Activated T-cell treated with anti-CD3 and anti-CD28 coated beads, Interleukin-2, amount 50 U/mL, for 72 hours (primary cell): Measurements from ENCODE around the gene KLF7. TPM values are rescaled to one million over a fixed set of nuclear protein-coding genes. Genes with fewer than 3 reads are reported as not detected.

ENCODE experiments used
- ATAC-seq, 2 donors: fragments of 150-1000 bp; cut with Tn5 transposase; replicated peaks in 1 of 2; 2 replicates each; pipeline ENCODE4 v1.10.0; 2021; ENCODE audit warnings: moderate library complexity in 2 of 2, mild to moderate bottlenecking in 1 of 2
- DNase-seq, 2 donors: peaks; one replicate each; pipeline ENCODE4 v3.0.0; 2021 to 2022; ENCODE audit warnings: mixed read lengths in 1 of 2
- H3K27ac Mint-ChIP-seq: one replicate; pipeline ENCODE4 v1.8.0; 2022; ENCODE audit warnings: mild to moderate bottlenecking, moderate library complexity, mixed read lengths
- H3K27me3 Mint-ChIP-seq: one replicate; pipeline ENCODE4 v1.8.0; 2022; ENCODE audit warnings: low read depth, mixed read lengths
- H3K36me3 Mint-ChIP-seq, 2 donors: one replicate each; pipeline ENCODE4 v1.8.0; 2022; ENCODE audit warnings: mixed read lengths in 2 of 2, mild to moderate bottlenecking in 1 of 2; ENCODE audit not compliant: insufficient read depth in 2 of 2
- H3K4me1 Mint-ChIP-seq: one replicate; pipeline ENCODE4 v1.8.0; 2022; ENCODE audit warnings: low read depth, mixed read lengths
- H3K4me3 Mint-ChIP-seq, 2 donors: one replicate each; pipeline ENCODE4 v1.8.0; 2022; ENCODE audit warnings: mild to moderate bottlenecking in 2 of 2, mixed read lengths in 2 of 2, moderate library complexity in 2 of 2
- H3K9me3 Mint-ChIP-seq, 2 donors: one replicate each; pipeline ENCODE4 v1.8.0; 2022; ENCODE audit warnings: mixed read lengths in 2 of 2
- total RNA-seq, 2 donors: library from RNA; stranded (reverse); gene quantifications; one replicate each; pipeline ENCODE4 v1.2.3, GENCODE V29; 2022

KLF7 gene
- total RNA-seq, 2 donors from 2014 or later = 31.2 to 43.4 TPM

DNA sequence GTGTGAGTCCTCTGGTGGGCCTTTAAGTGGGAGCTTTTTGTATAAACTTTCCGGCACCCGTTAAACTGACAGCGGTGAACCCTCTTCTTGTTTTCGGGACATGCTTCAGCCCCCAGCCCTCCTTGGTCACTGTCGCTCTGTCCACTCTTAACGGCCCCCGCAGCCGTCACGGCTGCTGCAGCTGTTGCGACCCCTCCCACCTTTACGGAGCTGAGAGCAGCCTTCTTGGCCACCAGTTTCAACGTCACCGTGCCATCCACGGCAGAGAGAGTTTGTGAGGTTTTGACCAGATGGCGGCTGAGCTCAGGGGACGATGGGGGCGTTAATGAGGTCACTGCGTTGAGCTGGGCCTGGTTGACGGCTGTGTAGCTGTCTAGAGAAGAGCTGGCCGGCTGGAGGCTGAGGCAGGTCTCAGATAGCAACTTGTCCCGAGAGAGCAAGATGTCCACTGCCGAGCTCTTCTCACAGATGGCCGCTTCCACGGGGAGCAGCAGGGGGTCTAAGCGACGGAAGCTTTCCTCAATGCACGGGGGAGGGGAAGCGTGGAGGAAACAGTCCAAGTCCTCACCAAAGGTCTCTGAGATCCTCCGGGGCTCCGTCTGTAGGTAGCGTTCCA, 41.9 kb downstream of the KLF7 start:
- H3K36me3 Mint-ChIP-seq = peaks cover 4 to 6% of the 10 kb centered on the region in 2 donors
- DNase-seq (no peak), ATAC-seq (no peak)
- H3K27me3 Mint-ChIP-seq = no peaks in the 10 kb centered on the region
- H3K27ac Mint-ChIP-seq = no peak overlapping the region
- H3K4me1 Mint-ChIP-seq = peaks cover 69% of the 10 kb centered on the region
- peak overlapping the region; percentile 21 to 55 for H3K4me3 Mint-ChIP-seq
- no peaks in the 10 kb centered on the region for H3K9me3 Mint-ChIP-seq

DNA sequence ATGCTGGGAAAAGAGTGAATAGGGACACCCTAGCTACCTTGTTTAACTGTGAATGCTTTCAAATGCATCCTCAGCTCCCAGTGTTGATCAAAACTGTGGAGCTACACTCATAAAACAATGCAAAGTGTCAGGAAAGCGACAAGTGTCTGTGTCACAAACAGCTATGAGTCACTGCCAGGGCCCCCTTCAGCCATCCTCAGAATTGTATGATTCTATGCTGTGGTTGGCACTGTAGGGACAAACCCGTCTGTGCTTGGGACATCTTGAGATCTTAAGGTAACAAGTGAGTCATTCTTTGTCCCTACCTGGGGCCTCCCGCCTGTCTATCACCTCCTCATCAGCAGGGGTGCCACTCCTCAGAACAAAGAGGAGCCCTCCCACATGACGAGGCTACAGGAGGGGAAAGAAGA, 42.4 kb downstream of the KLF7 start:
- H3K4me3 Mint-ChIP-seq = peak overlapping the region; percentile 55 to 70
- peaks cover 4% of the 10 kb centered on the region in 2 donors for H3K36me3 Mint-ChIP-seq
- H3K27ac Mint-ChIP-seq = peak overlapping the region; percentile 25
- ATAC-seq = peak; percentile 99
- no peaks in the 10 kb centered on the region for H3K27me3 Mint-ChIP-seq
- no peaks in the 10 kb centered on the region for H3K9me3 Mint-ChIP-seq
- peaks cover 69% of the 10 kb centered on the region for H3K4me1 Mint-ChIP-seq
- DNase-seq = peak; percentile 68 to 85

DNA sequence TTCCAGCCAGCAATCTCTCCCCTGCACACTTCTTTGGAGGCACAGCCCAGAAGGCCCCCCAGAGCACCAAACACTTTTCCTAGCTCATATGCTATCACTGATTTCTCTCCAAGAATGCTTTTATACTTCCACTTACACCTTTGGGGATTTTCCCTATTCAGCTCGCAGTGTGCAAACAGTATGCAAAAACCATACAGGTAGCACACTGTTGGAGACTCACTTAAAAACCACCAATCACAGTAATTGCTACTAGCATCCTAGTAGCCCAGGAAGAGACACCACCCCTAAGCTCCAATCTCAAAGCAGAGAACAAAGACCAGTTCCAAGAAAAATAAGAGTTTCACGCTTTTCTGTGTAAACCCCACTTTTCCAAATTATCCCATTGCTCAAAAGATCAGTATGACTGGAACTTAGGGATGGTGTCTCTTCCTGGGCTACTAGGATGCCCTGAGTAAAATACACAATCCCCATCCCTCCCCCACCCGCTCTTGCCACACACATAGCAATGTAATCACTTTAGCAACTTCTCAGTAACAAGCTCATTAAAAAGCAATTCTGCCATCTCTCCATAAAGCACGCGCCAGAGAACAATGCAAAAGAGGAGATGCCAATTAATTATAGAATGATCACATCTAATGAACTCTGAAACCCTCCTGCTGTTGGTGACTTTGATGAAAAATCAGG, 43.0 kb downstream of the KLF7 start:
- DNase-seq (no peak), ATAC-seq (no peak)
- Mint-ChIP-seq H3K4me1 (peaks cover 69% of the 10 kb centered on the region), H3K27me3 (no peaks in the 10 kb centered on the region), H3K36me3 (peaks cover 4% of the 10 kb centered on the region in 2 donors), H3K27ac (peak overlapping the region; percentile 25), H3K4me3 (peak overlapping the region; percentile 55 to 70), H3K9me3 (no peaks in the 10 kb centered on the region)

DNA sequence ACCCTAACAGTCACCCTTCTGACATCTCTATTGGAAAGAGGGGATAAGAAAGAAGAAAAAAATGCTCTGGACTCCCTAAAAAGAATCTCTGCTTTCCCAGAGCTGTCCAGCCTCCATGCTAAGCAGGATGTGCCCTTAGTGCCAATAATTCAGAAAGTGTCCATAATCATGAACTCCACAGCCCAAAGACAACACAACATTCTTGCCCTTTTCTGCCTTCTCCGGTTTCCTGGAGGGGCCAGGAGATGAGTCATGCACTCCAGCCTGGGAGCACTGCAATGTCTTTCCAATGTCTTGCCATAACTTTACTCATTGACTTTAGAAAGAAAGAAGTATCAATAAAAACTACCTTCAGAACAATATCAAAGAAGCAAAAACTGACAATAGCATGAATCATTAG, 44.0 kb downstream of the KLF7 start:
- no peak for DNase-seq
- Mint-ChIP-seq H3K27me3 (no peaks in the 10 kb centered on the region), H3K36me3 (peaks cover 4% of the 10 kb centered on the region in 2 donors), H3K9me3 (no peaks in the 10 kb centered on the region), H3K27ac (no peak overlapping the region), H3K4me1 (peaks cover 63% of the 10 kb centered on the region), H3K4me3 (no peak overlapping the region)
- ATAC-seq = no peak

DNA sequence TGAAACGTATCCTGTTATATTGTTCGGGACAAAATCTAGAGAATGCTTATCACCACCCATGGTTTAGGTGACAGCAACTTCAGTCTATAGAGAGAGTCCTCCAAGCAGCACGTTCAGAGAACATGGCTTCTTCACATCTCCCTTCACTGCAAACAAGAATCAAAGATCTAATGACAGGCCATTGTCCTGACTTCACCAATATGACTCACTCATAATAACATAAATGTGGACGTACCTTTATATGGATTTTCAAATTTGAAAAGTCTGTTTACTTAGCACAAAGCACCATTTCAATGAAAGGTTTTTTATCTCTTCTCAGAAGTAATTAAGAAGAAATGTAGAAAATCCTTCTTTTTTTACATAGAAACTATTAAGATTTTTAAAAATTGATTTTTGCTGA, 46.7 kb downstream of the KLF7 start:
- no peak overlapping the region for H3K27ac Mint-ChIP-seq
- ATAC-seq (no peak), DNase-seq (no peak)
- no peaks in the 10 kb centered on the region for H3K9me3 Mint-ChIP-seq
- no peaks in the 10 kb centered on the region for H3K27me3 Mint-ChIP-seq
- peaks cover 40% of the 10 kb centered on the region for H3K4me1 Mint-ChIP-seq
- peaks cover 4 to 5% of the 10 kb centered on the region in 2 donors for H3K36me3 Mint-ChIP-seq
- H3K4me3 Mint-ChIP-seq = no peak overlapping the region

DNA sequence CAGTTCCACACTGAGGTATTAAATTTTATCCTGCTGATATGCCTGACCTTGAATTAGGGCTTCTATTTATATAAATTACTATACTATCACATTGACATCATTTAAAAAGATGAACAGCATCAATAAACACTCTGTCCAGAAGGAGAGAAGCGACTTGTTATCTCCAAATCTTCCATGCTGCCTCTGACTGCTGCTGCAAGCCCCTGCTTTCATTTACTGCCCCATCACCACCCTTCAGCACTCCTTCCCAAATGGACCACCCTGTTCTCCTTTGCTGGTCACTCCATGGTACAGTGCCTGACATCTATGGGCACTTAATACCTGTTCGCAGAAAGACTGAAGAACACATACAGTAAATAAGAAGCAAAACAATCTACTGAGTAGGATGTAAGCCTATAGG, 48.1 kb downstream of the KLF7 start:
- peaks cover 26% of the 10 kb centered on the region for H3K4me1 Mint-ChIP-seq
- no peaks in the 10 kb centered on the region for H3K27me3 Mint-ChIP-seq
- DNase-seq (no peak), ATAC-seq (no peak)
- no peak overlapping the region for H3K27ac Mint-ChIP-seq
- H3K9me3 Mint-ChIP-seq = no peaks in the 10 kb centered on the region
- H3K4me3 Mint-ChIP-seq = no peak overlapping the region
- H3K36me3 Mint-ChIP-seq = peaks cover 2 to 4% of the 10 kb centered on the region in 2 donors

DNA sequence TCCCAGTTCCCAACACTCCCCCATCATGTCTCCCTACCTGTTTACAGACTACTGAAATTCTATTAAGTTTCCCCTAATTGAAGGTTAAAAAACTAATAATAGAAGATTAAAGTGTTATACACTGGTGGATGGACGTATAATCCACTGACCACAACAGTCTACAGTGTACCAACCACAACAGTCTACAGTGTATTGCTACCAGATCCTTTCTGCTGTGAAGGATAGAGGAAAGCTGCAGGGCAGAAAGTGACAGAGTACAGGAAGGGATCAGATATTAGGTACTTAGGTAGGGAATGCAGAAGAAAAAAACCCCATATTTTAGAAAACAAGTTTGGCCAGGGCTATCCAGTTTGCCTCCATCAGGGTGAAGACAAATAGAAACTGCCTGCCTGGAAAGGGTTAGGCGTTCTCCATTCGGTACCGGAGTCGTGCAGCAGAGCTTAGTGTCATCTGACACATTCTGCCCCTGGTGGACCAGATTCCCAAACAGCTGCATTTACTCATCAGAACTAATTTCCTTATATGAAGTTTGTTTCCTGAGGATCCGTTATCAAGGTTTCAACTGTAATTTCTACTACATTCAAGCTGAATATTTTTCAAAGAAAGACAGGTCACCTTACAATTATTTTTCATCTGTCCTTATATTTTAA, 49.9 kb downstream of the KLF7 start:
- H3K9me3 Mint-ChIP-seq = no peaks in the 10 kb centered on the region
- H3K4me1 Mint-ChIP-seq = peaks cover 15% of the 10 kb centered on the region

DNA sequence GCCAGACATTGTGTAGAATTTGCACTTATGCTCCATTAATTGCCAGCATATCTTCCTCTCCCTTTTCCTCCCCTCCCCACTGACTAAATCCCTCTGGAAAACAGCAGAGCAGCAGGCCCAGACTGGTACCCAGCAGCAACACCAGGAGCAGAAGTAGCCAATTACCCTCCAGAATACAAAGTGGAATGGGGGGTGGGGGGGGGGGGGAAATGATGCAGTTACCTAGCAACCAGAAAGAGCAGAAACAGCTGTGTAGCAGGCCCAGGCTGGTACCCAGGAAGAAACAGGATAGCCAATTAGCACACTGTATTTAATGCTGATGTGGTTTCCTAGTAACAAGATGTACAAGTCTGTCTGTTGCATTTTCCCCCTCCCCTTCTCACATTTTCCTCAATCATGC, 52.3 kb downstream of the KLF7 start:
- Mint-ChIP-seq H3K4me1 (peaks cover 20% of the 10 kb centered on the region), H3K27ac (no peak overlapping the region), H3K36me3 (peaks cover 0 to 2% of the 10 kb centered on the region in 2 donors), H3K9me3 (no peaks in the 10 kb centered on the region), H3K27me3 (no peaks in the 10 kb centered on the region), H3K4me3 (no peak overlapping the region)
- no peak for ATAC-seq
- DNase-seq = no peak

More for the DNA sequence above, 49.9 kb downstream of the KLF7 start:
- Mint-ChIP-seq H3K27me3 (no peaks in the 10 kb centered on the region), H3K36me3 (peaks cover 0 to 2% of the 10 kb centered on the region in 2 donors), H3K4me3 (no peak overlapping the region), H3K27ac (no peak overlapping the region)
- DNase-seq (no peak), ATAC-seq (no peak)

DNA sequence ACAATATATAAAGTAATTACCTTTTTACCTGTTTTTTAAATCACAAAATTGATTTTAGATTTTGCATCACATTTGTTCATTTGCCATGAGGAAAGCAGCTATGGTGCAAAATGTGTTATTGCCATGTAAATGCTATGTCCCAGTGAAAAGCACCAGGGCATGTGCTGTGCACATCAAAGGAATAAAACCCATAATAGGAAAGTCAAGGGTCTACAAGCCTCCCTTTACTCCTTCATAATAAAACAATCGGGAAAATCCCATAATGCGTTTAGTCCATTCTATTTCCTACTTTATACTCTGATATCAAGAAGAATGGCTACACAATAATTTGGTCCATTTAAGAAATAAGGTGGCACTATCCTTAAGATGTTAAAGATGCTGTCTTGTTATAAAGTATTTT, 53.0 kb downstream of the KLF7 start:
- Mint-ChIP-seq H3K27ac (no peak overlapping the region), H3K9me3 (no peaks in the 10 kb centered on the region), H3K4me1 (peaks cover 27% of the 10 kb centered on the region), H3K4me3 (no peak overlapping the region), H3K36me3 (peaks cover 0 to 2% of the 10 kb centered on the region in 2 donors), H3K27me3 (no peaks in the 10 kb centered on the region)
- DNase-seq (no peak), ATAC-seq (no peak)

DNA sequence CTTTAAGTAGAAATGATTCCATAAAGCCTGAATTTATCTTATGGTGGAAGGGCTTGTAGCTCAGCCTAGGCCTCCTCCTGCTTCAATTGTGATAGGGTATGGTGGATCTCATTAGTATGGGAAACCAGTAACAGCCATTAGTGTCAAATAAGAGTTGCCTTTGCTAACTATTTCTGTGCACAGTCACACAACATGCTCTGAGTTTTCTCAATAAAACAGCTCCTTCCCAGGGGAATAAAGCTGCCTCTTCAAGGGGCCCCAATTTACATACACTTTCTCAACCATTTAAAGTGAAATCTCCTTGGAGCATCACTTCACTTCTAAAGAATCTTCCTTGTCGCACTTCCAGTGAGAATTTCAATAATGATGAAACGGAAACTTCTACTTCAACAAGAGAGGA, 53.4 kb downstream of the KLF7 start:
- no peak for ATAC-seq
- Mint-ChIP-seq H3K27ac (no peak overlapping the region), H3K4me1 (peaks cover 31% of the 10 kb centered on the region), H3K4me3 (no peak overlapping the region), H3K36me3 (peaks cover 0 to 3% of the 10 kb centered on the region in 2 donors), H3K9me3 (no peaks in the 10 kb centered on the region), H3K27me3 (no peaks in the 10 kb centered on the region)
- no peak for DNase-seq

DNA sequence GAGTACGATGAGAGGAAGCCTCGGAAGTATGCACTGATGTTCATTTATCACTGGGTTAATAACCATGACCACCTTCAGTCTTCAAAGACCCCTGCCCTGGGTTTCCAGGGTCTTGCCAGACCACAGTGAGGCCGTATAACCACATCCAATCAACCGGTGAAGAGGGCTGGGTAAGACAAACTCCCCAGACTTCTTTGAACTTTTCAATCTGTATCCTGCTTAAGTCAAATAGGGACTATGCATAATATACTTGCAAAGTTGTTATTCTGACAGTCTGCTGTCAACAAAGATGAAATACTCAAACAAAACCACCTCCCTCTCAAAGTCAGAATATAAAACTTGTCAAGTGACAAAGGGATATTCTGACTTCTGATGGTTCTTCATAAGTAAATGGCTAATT, 54.0 kb downstream of the KLF7 start:
- Mint-ChIP-seq H3K4me1 (peaks cover 36% of the 10 kb centered on the region), H3K36me3 (peaks cover 0 to 5% of the 10 kb centered on the region in 2 donors), H3K27me3 (no peaks in the 10 kb centered on the region), H3K9me3 (no peaks in the 10 kb centered on the region), H3K4me3 (no peak overlapping the region), H3K27ac (no peak overlapping the region)
- no peak for ATAC-seq
- no peak for DNase-seq

DNA sequence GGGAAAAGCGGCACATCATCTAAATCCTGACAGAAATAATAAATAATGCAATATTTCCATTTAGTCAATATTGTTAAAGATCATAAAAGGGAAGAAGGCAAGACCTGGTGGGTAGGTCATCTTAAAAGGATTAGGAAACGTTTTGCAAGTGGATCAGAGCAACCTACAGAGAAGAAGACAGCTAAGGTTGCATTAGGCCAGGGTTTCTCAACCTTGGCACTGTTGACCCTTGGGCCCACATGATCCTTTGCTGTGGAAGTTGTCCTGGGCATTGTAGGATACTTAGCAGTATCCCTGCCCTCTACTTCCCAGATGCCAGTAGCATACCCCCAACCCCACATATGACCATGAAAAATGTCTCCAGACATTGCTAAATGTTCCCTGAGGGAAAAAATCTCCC, 55.0 kb downstream of the KLF7 start:
- Mint-ChIP-seq H3K4me3 (no peak overlapping the region), H3K27me3 (no peaks in the 10 kb centered on the region), H3K27ac (no peak overlapping the region), H3K36me3 (peaks cover 0 to 3% of the 10 kb centered on the region in 2 donors), H3K4me1 (peaks cover 33% of the 10 kb centered on the region), H3K9me3 (no peaks in the 10 kb centered on the region)
- no peak for ATAC-seq
- no peak for DNase-seq

DNA sequence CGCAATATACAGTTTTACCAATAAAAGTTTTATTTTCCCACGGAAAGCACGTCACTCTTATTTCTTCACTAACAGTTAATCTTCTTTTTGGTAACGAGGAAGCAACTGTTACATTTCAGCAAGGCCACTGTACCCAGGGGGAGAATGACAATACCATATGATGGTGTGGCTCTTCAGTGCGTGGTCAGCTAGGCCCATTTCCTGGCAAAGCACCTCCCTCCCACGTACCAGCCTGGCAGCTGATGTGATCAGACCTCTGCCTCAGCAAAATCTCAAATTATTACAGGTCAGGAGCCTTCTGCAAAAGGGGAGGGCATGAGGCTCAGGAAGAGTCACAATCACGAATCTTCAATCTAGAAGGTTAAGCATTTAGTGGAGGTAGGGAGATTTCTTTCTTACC, 55.4 kb downstream of the KLF7 start:
- DNase-seq = no peak
- no peak for ATAC-seq
- Mint-ChIP-seq H3K27ac (no peak overlapping the region), H3K4me1 (peaks cover 33% of the 10 kb centered on the region), H3K36me3 (peaks cover 0 to 3% of the 10 kb centered on the region in 2 donors), H3K4me3 (no peak overlapping the region), H3K27me3 (no peaks in the 10 kb centered on the region), H3K9me3 (no peaks in the 10 kb centered on the region)
